GM19099 (cell line): ENCODE measurements around the gene TUBGCP6.

Source experiments
- POLR2A ChIP-seq: IDR thresholded peaks from 3 replicates; pipeline ENCODE4 v1.6.1; 2011; ENCODE audit warnings: low read depth; ENCODE audit not compliant: insufficient read length; ENCODE audit errors: extremely low read depth

The TUBGCP6 gene

GRCh38 chr22:50251477-50252081, 6.8 kb upstream of the TUBGCP6 start:
- no peak for TF ChIP-seq POLR2A

- TF ChIP-seq POLR2A, result peak; percentile 73
Observed at GRCh38 chr22:50250555-50251476, 6.0 kb upstream of the TUBGCP6 start, which contains the start of gene HDAC10. TSS of gene HDAC10 (minus strand) at chr22:50251265. CDS start at chr22:50251032, 233 bp downstream.

GRCh38 chr22:50250249-50250554, 5.4 kb upstream of the TUBGCP6 start:
- no peak for TF ChIP-seq POLR2A

- no peak for TF ChIP-seq POLR2A
Observed at GRCh38 chr22:50249341-50250248, 4.8 kb upstream of the TUBGCP6 start.

- no peak for TF ChIP-seq POLR2A
Observed at GRCh38 chr22:50248196-50249081, 3.6 kb upstream of the TUBGCP6 start.

- no peak for TF ChIP-seq POLR2A
Observed at GRCh38 chr22:50247748-50248147, 2.9 kb upstream of the TUBGCP6 start.

GRCh38 chr22:50246242-50247175, 1.7 kb upstream of the TUBGCP6 start:
- peak; percentile 16 for TF ChIP-seq POLR2A

- no peak for TF ChIP-seq POLR2A
Observed at GRCh38 chr22:50245214-50246072, 620 bp upstream of the TUBGCP6 start.

GRCh38 chr22:50243685-50244419, 971 bp downstream of the TUBGCP6 start:
- no peak for TF ChIP-seq POLR2A

- TF ChIP-seq POLR2A, result no peak
Observed at GRCh38 chr22:50242406-50242949, 2.3 kb downstream of the TUBGCP6 start.

GRCh38 chr22:50238755-50239154, 6.1 kb downstream of the TUBGCP6 start:
- no peak for TF ChIP-seq POLR2A
